Endothelial cell of umbilical vein (primary cell): ENCODE measurements around the gene LRCOL1. TPM values are rescaled to one million over a fixed set of nuclear protein-coding genes. Genes with fewer than 3 reads are reported as not detected.

Experiments used
- BruUV-seq: library from RNA; stranded (reverse); fragments of 400-500 nt; replicated peaks from 2 replicates; lab custom pipeline; 2021; lab: Mats Ljungman, UMichigan
- CTCF ChIA-PET: fragments of 300-600, 350-600 bp; sonication (Branson Sonifier 250); formaldehyde crosslinking; loops from one replicate; lab custom pipeline; 2021; ENCODE audit warnings: antibody characterized with exemption, inconsistent platforms; lab: Charles Lee
- POLR2A ChIA-PET: fragments of 300-600, 350-600 bp; sonication (Branson Sonifier 250); formaldehyde crosslinking; loops from one replicate; lab custom pipeline; 2021; ENCODE audit warnings: antibody characterized with exemption, inconsistent platforms; lab: Charles Lee
- DNase-seq: peaks from one replicate; pipeline ENCODE4 v3.0.0-alpha.2; 2011; ENCODE audit warnings: low read depth, low spot score
- FAIRE-seq: peaks from 2 replicates; lab custom pipeline; 2011; peaks lifted over from hg19 to GRCh38; lab: Jason Lieb, UNC
- H2AFZ ChIP-seq: 2 replicates; pipeline ENCODE4 v1.6.0; 2012; ENCODE audit warnings: low read depth, low read length, control low read depth, inconsistent platforms
- H3K27ac ChIP-seq: 2 replicates; pipeline ENCODE4 v1.5.1; 2011; ENCODE audit warnings: low read depth, mild to moderate bottlenecking, control low read depth, low read length, moderate library complexity; ENCODE audit not compliant: insufficient read depth
- H3K27me3 ChIP-seq, 2 experiments: 2 replicates each; pipeline versions ENCODE4 v1.6.0 to v1.6.1; 2011; ENCODE audit warnings: low read length in 2 of 2, mixed read lengths in 1 of 2; ENCODE audit not compliant: control insufficient read depth in 2 of 2, insufficient read depth in 2 of 2
- H3K36me3 ChIP-seq, 2 experiments: 2 replicates in 1 of 2; 3 replicates in 1 of 2; pipeline ENCODE4 v1.5.1; 2011; ENCODE audit warnings: low read length in 2 of 2, mild to moderate bottlenecking in 1 of 2, moderate library complexity in 1 of 2; ENCODE audit not compliant: control insufficient read depth in 2 of 2, insufficient read depth in 2 of 2; ENCODE audit errors: extremely low read depth in 1 of 2
- H3K4me1 ChIP-seq: 3 replicates; pipeline ENCODE4 v1.5.1; 2011; ENCODE audit warnings: mild to moderate bottlenecking, low read length; ENCODE audit not compliant: control insufficient read depth, insufficient read depth; ENCODE audit errors: extremely low read depth
- H3K4me2 ChIP-seq: 2 replicates; pipeline ENCODE4 v1.6.1; 2011; ENCODE audit warnings: low read length, control low read depth, mixed read lengths; ENCODE audit not compliant: insufficient read depth
- H3K4me3 ChIP-seq, 3 experiments: fragments of 200-600 bp in 1 of 3; sonication (generic), shearing (Covaris generic) in 1 of 3; replicated peaks in 1 of 3; 2 replicates each; pipeline ENCODE4 v1.5.1; 2011 to 2016; ENCODE audit warnings: control low read depth in 3 of 3, low read length in 3 of 3, mild to moderate bottlenecking in 2 of 3, inconsistent platforms in 1 of 3, low read depth in 1 of 3, moderate library complexity in 1 of 3; ENCODE audit not compliant: insufficient read depth in 1 of 3
- H3K79me2 ChIP-seq: 2 replicates; pipeline ENCODE4 v1.6.0; 2012; ENCODE audit warnings: low read length, inconsistent platforms; ENCODE audit not compliant: control insufficient read depth, insufficient read depth
- H3K9ac ChIP-seq: replicated peaks from 2 replicates; pipeline ENCODE3; 2011; ENCODE audit warnings: low read length, control low read depth; ENCODE audit not compliant: insufficient read depth; ENCODE audit errors: extremely low read depth
- H3K9me1 ChIP-seq: replicated peaks from 3 replicates; pipeline ENCODE4 v1.6.0; 2011; ENCODE audit warnings: mild to moderate bottlenecking, low read length; ENCODE audit not compliant: control insufficient read depth, insufficient read depth; ENCODE audit errors: extremely low read depth
- H3K9me3 ChIP-seq: replicated peaks from 2 replicates; pipeline ENCODE4 v1.5.1; 2012; ENCODE audit warnings: low read length, inconsistent platforms; ENCODE audit not compliant: control insufficient read depth, insufficient read depth
- H4K20me1 ChIP-seq: replicated peaks from 2 replicates; pipeline ENCODE3; 2011; ENCODE audit warnings: mild to moderate bottlenecking, low read length; ENCODE audit not compliant: control insufficient read depth, insufficient read depth; ENCODE audit errors: extremely low read depth
- CTCF ChIP-seq, 2 donors: IDR thresholded peaks; 1 replicate in 1 of 2; 2 replicates in 1 of 2; pipeline ENCODE4 v1.5.1; 2011; ENCODE audit warnings: low read length in 2 of 2, mild to moderate bottlenecking in 2 of 2, moderate library complexity in 2 of 2, control low read depth in 1 of 2, inconsistent platforms in 1 of 2, low read depth in 1 of 2; ENCODE audit not compliant: insufficient read depth in 1 of 2; ENCODE audit errors: extremely low read depth in 1 of 2
- EZH2 ChIP-seq: IDR thresholded peaks from 2 replicates; pipeline ENCODE4 v1.6.1; 2012; ENCODE audit warnings: borderline replicate concordance, low read depth, mild to moderate bottlenecking, moderate library complexity, low read length, inconsistent platforms; ENCODE audit not compliant: severe bottlenecking
- FOS ChIP-seq: IDR thresholded peaks from 2 replicates; pipeline ENCODE4 v1.6.1; 2011; ENCODE audit warnings: mild to moderate bottlenecking, low read length, moderate library complexity, borderline replicate concordance; ENCODE audit not compliant: insufficient read depth
- GATA2 ChIP-seq: IDR thresholded peaks from 2 replicates; pipeline ENCODE4 v1.7.0; 2011; ENCODE audit warnings: low read depth, mild to moderate bottlenecking, moderate library complexity, mixed read lengths, low read length; ENCODE audit not compliant: insufficient read length, insufficient read depth
- JUN ChIP-seq: IDR thresholded peaks from 2 replicates; pipeline ENCODE4 v1.6.1; 2011; ENCODE audit warnings: borderline replicate concordance, low read depth; ENCODE audit not compliant: insufficient read length, insufficient read depth
- MAX ChIP-seq: IDR thresholded peaks from 2 replicates; pipeline ENCODE4 v1.6.1; 2011; ENCODE audit not compliant: insufficient read depth, insufficient read length
- MYC ChIP-seq: IDR thresholded peaks from one replicate; pipeline ENCODE4 v1.6.1; 2011; ENCODE audit warnings: mild to moderate bottlenecking, low read depth, low read length
- POLR2A ChIP-seq: IDR thresholded peaks from 2 replicates; pipeline ENCODE4 v1.6.1; 2012; ENCODE audit warnings: low read depth, mild to moderate bottlenecking, control low read depth, low read length
- POLR2AphosphoS5 ChIP-seq: IDR thresholded peaks from 2 replicates; pipeline ENCODE4 v1.6.1; 2012; ENCODE audit warnings: low read depth, mild to moderate bottlenecking, control low read depth, low read length, moderate library complexity; ENCODE audit not compliant: insufficient read depth
- dilution Hi-C: fragments of 300-500 bp; cut with MboI; formaldehyde crosslinking; loops from one replicate; pipeline ENCODE4 v1.15.0; 2019; ENCODE audit warnings: low sequenced_read_pairs; ENCODE audit not compliant: extremely low pct_ligation_motif_present
- intact Hi-C: fragments of 100-400 bp; cut with micrococcal nuclease; formaldehyde crosslinking; loops from one replicate; pipeline ENCODE4 v1.10.0; 2022
- polyA plus RNA-seq, 4 experiments: library from polyadenylated mRNA; depleted of rRNA in 3 of 4; stranded (reverse) in 3 of 4; unstranded in 1 of 4; fragments of >200 nt; gene quantifications; 2 replicates each; pipeline versions ENCODE4 v1.2.1 to v1.2.3, GENCODE V29; 2011 to 2012; ENCODE audit warnings: missing spikeins in 1 of 4
- total RNA-seq: library from RNA; stranded (reverse); gene quantifications from 2 replicates; pipeline ENCODE4 v1.2.3, GENCODE V29; 2021

LRCOL1 gene
- total and polyA plus RNA-seq, 2 donors (not counting 3 experiments of a cell fraction or from before 2014, with no cell fraction given): 1.2 to 1.5 TPM

- no peaks in the 10 kb centered on the region for H3K9me1 ChIP-seq
- no peak for DNase-seq
- no peaks in the 10 kb centered on the region for H3K79me2 ChIP-seq
- intact Hi-C loops (no loop called here), dilution Hi-C loops (no loop called here)
- H2AFZ ChIP-seq: no peak overlapping the region
- no peaks in the 10 kb centered on the region for H3K9me3 ChIP-seq
- no peak for FAIRE-seq
- no peak overlapping the region for H3K4me3 ChIP-seq
- no peak for TF ChIP-seq MAX
- TF ChIP-seq FOS: no peak
- no peak for TF ChIP-seq POLR2A
- no peak for TF ChIP-seq MYC
- no peak for TF ChIP-seq CTCF (IDR thresholded peaks at IDR 0.05; ENCODE audit: extremely low read depth in 1 of 2, insufficient read depth in 1 of 2, low read depth in 1 of 2, low read length in 2 of 2)
- TF ChIP-seq JUN: no peak
- no peak for TF ChIP-seq GATA2
- no peak for TF ChIP-seq POLR2AphosphoS5
- TF ChIP-seq EZH2: no peak
- H3K36me3 ChIP-seq: peaks cover 2 to 36% of the 10 kb centered on the region in 2 experiments
- no peaks in the 10 kb centered on the region for H4K20me1 ChIP-seq
- H3K4me1 ChIP-seq: no peaks in the 10 kb centered on the region
- no peak overlapping the region for H3K27ac ChIP-seq
- no peak overlapping the region for H3K9ac ChIP-seq
- BruUV-seq: no TSS peak
- H3K4me2 ChIP-seq: no peak overlapping the region
- POLR2A ChIA-PET: no interaction called here
- CTCF ChIA-PET: interaction anchor here (1.0 to 1.5 kb wide), 2 partner anchors 37 to 163 kb away, joined by 4 read pairs; no protein-coding TSS in a partner anchor
- peaks cover 0 to under 1% of the 10 kb centered on the region in 2 experiments for H3K27me3 ChIP-seq
Measured at GRCh38 chr12:132577191-132577920, 33.0 kb downstream of the LRCOL1 start.
